NCI-H128 (cell line): ENCODE data around the gene OR52E1.
"Not testable (repeated sequence)": the region's sequence is repeated elsewhere in the genome, so short reads cannot be mapped to it uniquely, and the experiment has no call there.

Experiments
- DNase-seq: peaks from one replicate; lab custom pipeline; 2025; ENCODE audit not compliant: unreplicated experiment; lab: John Stamatoyannopoulos, UW

Gene OR52E1

GRCh38 chr11:5069272-5069671, at the start of gene OR52E1:
OR52E1 (plus strand) TSS chr11:5069572.
- DNase-seq, result no peak

- no peak for DNase-seq
Measured at GRCh38 chr11:5021996-5022395, 47.4 kb upstream of the OR52E1 start.

GRCh38 chr11:5036669-5037068, 32.7 kb upstream of the OR52E1 start:
- no peak for DNase-seq

GRCh38 chr11:5037926-5038325, 31.4 kb upstream of the OR52E1 start:
- no peak for DNase-seq

GRCh38 chr11:5038341-5038740, 31.0 kb upstream of the OR52E1 start:
- no peak for DNase-seq

- DNase-seq, result no peak
Measured at GRCh38 chr11:5040876-5041275, 28.5 kb upstream of the OR52E1 start.

- DNase-seq, result no peak
Measured at GRCh38 chr11:5042091-5042490, 27.3 kb upstream of the OR52E1 start.

GRCh38 chr11:5043380-5043779, 26.0 kb upstream of the OR52E1 start:
- no peak for DNase-seq

GRCh38 chr11:5046226-5046625, 23.1 kb upstream of the OR52E1 start, which contains the start of gene OR52J3:
OR52J3 (plus strand) TSS chr11:5046526; CDS start chr11:5046526, 0 bp downstream.
- no peak for DNase-seq

GRCh38 chr11:5046754-5047330, 22.5 kb upstream of the OR52E1 start:
- no peak for DNase-seq

GRCh38 chr11:5058679-5059078, 10.7 kb upstream of the OR52E1 start:
- not testable (repeated sequence) for DNase-seq

- no peak for DNase-seq
Measured at GRCh38 chr11:5059391-5059790, 10.0 kb upstream of the OR52E1 start, which contains the start of gene OR52E2. OR52E2 (minus strand) TSS chr11:5059627; CDS start chr11:5059627, 0 bp downstream.

GRCh38 chr11:5065027-5065426, 4.3 kb upstream of the OR52E1 start:
- DNase-seq, result no peak

GRCh38 chr11:5071799-5072198, 2.4 kb downstream of the OR52E1 start:
- DNase-seq, result no peak

GRCh38 chr11:5081405-5081804, 12.0 kb downstream of the OR52E1 start:
- no peak for DNase-seq

GRCh38 chr11:5083602-5084001, 14.2 kb downstream of the OR52E1 start:
- DNase-seq, result no peak

GRCh38 chr11:5088556-5088955, 19.2 kb downstream of the OR52E1 start:
- DNase-seq, result no peak

GRCh38 chr11:5090668-5091067, 21.3 kb downstream of the OR52E1 start:
- DNase-seq, result no peak

- no peak for DNase-seq
Measured at GRCh38 chr11:5092821-5093585, 23.6 kb downstream of the OR52E1 start.

- DNase-seq, result no peak
Measured at GRCh38 chr11:5096011-5096410, 26.6 kb downstream of the OR52E1 start.

- no peak for DNase-seq
Measured at GRCh38 chr11:5102246-5102645, 32.9 kb downstream of the OR52E1 start.

- DNase-seq, result no peak
Measured at GRCh38 chr11:5103066-5103465, 33.7 kb downstream of the OR52E1 start.

- no peak for DNase-seq
Measured at GRCh38 chr11:5107285-5107684, 37.9 kb downstream of the OR52E1 start.
